Large intestine (tissue), 3 donors: ENCODE results near the gene KIF21B. TPM values are rescaled to one million over a fixed set of nuclear protein-coding genes. Genes with fewer than 3 reads are reported as not detected.
A peak's percentile ranks its signal among the peaks of the same experiment; 100 is the strongest.

Experiments used
- DNase-seq, 2 donors: peaks; one replicate each; pipeline versions ENCODE4 v3.0.0 to v3.0.0-alpha.2; 2013
- H3K27ac ChIP-seq: one replicate; pipeline ENCODE4 v1.5.1; 2013; ENCODE audit warnings: low read length
- H3K27me3 ChIP-seq: 2 replicates; pipeline ENCODE4 v1.6.1; 2013; ENCODE audit warnings: low read length; ENCODE audit not compliant: control insufficient read depth, insufficient read depth
- H3K36me3 ChIP-seq: 2 replicates; pipeline ENCODE4 v1.6.1; 2013; ENCODE audit warnings: low read length; ENCODE audit not compliant: control insufficient read depth, insufficient read depth
- H3K4me1 ChIP-seq: one replicate; pipeline ENCODE4 v1.6.1; 2013; ENCODE audit warnings: low read length; ENCODE audit not compliant: control insufficient read depth, insufficient read depth
- H3K4me3 ChIP-seq: one replicate; pipeline ENCODE4 v1.5.1; 2013; ENCODE audit warnings: low read length
- H3K9me3 ChIP-seq: one replicate; pipeline ENCODE4 v1.6.1; 2013; ENCODE audit warnings: mild to moderate bottlenecking, low read depth, low read length, moderate library complexity; ENCODE audit not compliant: control insufficient read depth
- WGBS: methylation state at CpG from one replicate; pipeline ENCODE4 v1.1.5; 2013; ENCODE audit warnings: low lambda C conversion rate; ENCODE audit not compliant: insufficient coverage; 5-methylcytosine and 5-hydroxymethylcytosine counted together
- polyA plus RNA-seq: library from polyadenylated mRNA; unstranded; fragments of 120-200 nt; gene quantifications from one replicate; pipeline ENCODE4 v1.2.1, GENCODE V29; 2013

Gene KIF21B
- polyA plus RNA-seq, 1 donor: 1.5 TPM

DNA sequence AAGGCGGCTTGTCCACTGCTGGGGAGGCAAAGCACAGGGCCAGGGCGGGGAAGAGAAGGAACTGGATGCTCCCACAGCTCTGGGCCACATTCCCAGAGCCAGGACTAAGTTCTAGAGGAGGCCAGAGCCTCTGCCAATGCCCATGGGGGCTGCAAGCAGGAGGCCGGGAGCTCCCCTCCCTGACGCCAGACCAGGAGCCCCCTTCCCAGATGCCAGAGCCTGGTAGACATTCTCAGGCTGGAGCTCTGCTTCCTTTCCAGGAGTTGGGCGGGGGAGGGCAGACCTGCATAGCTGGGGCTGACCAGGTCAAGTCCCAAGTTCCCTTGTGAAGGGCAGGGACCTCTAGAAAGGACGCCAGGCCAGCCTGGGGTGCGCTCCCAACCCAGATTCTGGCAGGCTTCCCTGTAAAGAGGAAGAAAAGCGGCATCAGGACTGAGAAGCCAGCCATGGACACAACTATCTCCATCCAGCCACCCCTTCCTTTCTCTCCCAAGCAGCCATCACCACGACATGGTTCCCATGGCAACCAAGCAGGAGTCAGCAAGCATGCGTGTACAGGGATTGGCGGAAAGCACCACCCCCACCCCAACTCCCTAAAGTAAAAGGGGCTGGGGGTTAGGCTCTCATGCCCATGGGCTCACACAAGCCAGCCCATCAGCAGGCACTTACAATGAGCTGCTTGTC is 13.4 kb downstream of the KIF21B start:
- no peak for DNase-seq
- Histone ChIP-seq H3K4me3 (no peak overlapping the region), H3K4me1 (no peaks in the 10 kb centered on the region), H3K36me3 (no peaks in the 10 kb centered on the region), H3K9me3 (no peaks in the 10 kb centered on the region), H3K27me3 (peaks cover 16% of the 10 kb centered on the region), H3K27ac (no peak overlapping the region)
- WGBS: no CpG with 5 or more reads among the region's 11 CpGs

DNA sequence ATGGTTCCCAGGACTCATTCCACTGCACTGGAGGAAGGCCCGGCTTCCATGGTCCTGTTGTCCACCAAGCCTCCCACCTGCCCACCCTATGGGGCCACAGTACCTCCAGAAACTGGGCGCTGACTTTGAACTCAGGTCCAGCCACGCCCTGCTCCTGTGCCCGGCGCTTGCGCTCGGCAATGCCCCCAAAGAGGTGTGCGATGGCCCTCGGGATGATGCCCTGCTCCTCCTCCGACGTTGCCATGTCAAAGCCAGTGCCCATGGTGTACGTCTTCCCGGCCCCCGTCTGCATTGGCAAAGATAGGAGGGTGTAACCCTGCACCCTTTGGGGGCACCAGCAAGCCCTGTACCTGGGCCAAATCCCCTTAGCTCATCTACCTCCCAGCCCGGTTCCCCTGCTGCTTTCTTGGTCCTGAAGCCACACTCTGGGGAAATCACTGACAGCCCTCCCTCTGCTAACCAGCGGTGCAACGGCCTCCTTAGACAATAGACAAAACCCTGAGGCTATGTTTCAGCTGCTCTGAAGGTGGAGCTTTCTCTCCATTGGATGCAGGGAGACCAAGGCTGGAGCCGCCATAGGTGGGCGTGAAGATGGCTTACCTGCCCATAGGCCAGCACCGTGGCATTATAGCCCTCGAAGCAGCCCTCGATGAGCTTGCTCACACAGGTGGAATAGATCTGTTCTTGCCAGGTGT is 14.7 kb downstream of the KIF21B start:
- no peak overlapping the region for H3K4me3 ChIP-seq
- no peaks in the 10 kb centered on the region for H3K36me3 ChIP-seq
- peaks cover 6% of the 10 kb centered on the region for H3K27me3 ChIP-seq
- no CpG with 5 or more reads among the region's 22 CpGs for WGBS
- no peaks in the 10 kb centered on the region for H3K9me3 ChIP-seq
- no peak overlapping the region for H3K27ac ChIP-seq
- DNase-seq: no peak
- no peaks in the 10 kb centered on the region for H3K4me1 ChIP-seq

DNA sequence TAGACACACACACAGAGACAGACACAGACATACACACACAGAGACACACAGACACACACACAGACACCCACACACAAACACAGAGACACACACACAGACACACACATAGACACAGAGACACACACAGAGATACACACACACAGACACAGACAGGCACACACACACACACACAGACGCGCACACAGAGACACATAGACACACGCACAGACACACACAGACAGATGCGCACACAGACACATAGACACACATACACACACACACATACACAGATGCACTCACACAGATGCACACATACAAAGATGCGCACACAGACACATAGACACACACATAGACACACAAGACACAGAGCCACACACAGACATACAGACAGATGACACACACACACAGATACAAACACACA is 16.0 kb downstream of the KIF21B start:
- Histone ChIP-seq H3K4me1 (no peaks in the 10 kb centered on the region), H3K9me3 (no peaks in the 10 kb centered on the region), H3K27me3 (no peaks in the 10 kb centered on the region), H3K4me3 (no peak overlapping the region), H3K36me3 (no peaks in the 10 kb centered on the region), H3K27ac (no peak overlapping the region)
- no peak for DNase-seq
- WGBS: no CpG with 5 or more reads among the region's 5 CpGs

DNA sequence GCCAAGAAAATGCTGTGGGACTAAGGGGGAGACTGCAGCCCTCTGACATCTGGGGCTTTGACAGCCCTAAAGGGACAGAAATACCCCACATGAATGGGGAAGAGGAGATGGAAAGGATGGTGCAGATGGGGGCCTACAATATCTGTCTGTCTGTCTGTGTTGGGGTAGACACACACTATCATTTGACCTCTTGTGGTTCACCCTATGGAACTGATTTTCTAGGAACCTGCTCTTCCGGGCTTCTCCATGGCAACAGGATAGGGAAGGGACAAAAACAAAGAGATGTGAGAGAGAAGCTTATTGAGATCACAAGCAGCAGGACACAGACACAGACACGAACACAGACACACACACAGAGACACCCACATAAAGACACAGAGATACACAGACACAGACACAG is 17.1 kb downstream of the KIF21B start:
- Histone ChIP-seq H3K27ac (no peak overlapping the region), H3K4me1 (no peaks in the 10 kb centered on the region), H3K9me3 (no peaks in the 10 kb centered on the region), H3K4me3 (no peak overlapping the region), H3K27me3 (no peaks in the 10 kb centered on the region), H3K36me3 (no peaks in the 10 kb centered on the region)
- peak in 1 of 2 donors; percentile 34 for DNase-seq
- no CpG with 5 or more reads among the region's 2 CpGs for WGBS

DNA sequence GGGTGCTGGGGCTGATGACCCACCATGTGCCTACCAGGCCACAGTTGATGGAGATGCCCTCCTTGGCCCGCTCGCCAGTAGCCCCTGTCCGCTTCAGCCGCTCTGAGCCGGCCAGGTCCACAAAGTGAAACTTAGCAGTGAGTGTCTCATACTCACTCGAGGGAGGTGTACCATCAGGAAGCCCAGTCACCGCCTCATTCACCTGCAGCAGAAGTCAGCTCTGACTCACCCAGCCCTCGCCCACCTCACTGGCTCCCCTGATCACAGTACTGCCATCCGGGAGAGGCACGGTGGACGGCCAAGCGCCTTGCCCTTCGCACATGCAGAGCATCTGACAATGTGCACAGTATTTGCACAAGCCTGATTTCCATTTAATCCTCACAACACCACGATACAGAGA is 18.8 kb downstream of the KIF21B start:
- DNase-seq: no peak
- no peaks in the 10 kb centered on the region for H3K36me3 ChIP-seq
- H3K4me3 ChIP-seq: no peak overlapping the region
- H3K9me3 ChIP-seq: peaks cover 3% of the 10 kb centered on the region
- H3K4me1 ChIP-seq: no peaks in the 10 kb centered on the region
- no peaks in the 10 kb centered on the region for H3K27me3 ChIP-seq
- no peak overlapping the region for H3K27ac ChIP-seq
- WGBS: no CpG with 5 or more reads among the region's 14 CpGs

DNA sequence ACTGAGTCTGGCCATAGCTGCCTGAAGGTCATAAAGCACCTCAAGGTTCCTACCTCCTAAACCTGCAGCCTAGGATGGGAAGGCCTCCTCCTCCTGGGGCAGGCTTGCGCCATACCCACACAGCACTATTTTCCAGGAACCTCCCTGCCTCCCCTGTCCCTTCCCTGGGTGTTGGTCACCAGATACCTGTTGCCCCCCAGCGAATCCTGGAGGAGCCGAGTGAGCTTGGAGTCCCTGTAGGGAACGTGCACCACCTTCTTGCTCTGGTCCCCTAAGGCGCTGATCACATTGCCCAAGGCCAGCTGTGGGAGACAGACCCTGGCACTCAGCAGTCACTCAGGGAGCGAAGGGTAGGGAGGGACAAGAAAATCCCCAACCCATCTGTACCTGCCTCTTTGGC is 19.4 kb downstream of the KIF21B start:
- no peaks in the 10 kb centered on the region for H3K36me3 ChIP-seq
- DNase-seq: no peak
- no peak overlapping the region for H3K4me3 ChIP-seq
- no CpG with 5 or more reads among the region's 6 CpGs for WGBS
- peaks cover 3% of the 10 kb centered on the region for H3K9me3 ChIP-seq
- H3K27ac ChIP-seq: no peak overlapping the region
- H3K4me1 ChIP-seq: no peaks in the 10 kb centered on the region
- no peaks in the 10 kb centered on the region for H3K27me3 ChIP-seq

DNA sequence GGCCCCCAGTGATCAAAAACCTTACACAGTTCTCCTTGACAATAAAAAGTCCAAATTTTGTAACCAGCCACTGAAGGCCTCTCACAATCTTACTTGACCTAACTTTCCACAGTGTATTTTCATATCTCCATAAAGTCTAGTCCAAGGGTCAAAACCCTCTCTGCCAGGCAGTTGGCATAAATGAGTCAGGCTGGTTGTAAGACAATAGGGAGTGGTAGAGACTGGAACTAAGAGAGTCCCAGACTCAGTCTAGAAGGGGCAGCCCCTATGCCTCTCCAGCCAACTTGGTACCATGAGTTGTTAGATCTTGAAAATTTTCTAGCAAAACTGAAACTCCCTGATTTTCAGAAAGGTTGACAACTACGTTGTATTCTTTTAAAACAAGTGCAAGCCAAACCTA is 21.0 kb downstream of the KIF21B start:
- no peaks in the 10 kb centered on the region for H3K27me3 ChIP-seq
- no peak overlapping the region for H3K4me3 ChIP-seq
- WGBS: no CpG with 5 or more reads among the region's 1 CpG
- DNase-seq: no peak
- no peak overlapping the region for H3K27ac ChIP-seq
- H3K9me3 ChIP-seq: peaks cover 3% of the 10 kb centered on the region
- no peaks in the 10 kb centered on the region for H3K4me1 ChIP-seq
- H3K36me3 ChIP-seq: no peaks in the 10 kb centered on the region

DNA sequence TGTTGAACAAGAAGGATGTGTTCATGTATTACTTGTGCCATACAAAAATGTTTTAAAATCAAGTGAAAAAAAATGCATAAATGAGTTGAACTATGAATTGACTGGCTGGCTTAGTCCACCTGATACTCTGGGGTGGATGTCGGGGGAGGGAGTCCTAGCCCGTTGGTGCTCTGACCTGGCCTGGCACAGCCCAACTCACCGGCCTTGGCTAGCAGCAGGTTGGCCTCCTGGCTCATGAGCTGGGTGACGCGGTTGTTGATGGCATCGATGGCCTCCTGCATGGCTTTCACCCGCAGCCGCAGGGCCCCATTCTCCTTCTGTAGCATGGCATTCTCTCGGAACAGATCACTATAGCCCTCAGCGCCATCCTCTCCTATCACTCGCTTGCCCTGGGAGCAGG is 21.6 kb downstream of the KIF21B start:
- no peak for DNase-seq

DNA sequence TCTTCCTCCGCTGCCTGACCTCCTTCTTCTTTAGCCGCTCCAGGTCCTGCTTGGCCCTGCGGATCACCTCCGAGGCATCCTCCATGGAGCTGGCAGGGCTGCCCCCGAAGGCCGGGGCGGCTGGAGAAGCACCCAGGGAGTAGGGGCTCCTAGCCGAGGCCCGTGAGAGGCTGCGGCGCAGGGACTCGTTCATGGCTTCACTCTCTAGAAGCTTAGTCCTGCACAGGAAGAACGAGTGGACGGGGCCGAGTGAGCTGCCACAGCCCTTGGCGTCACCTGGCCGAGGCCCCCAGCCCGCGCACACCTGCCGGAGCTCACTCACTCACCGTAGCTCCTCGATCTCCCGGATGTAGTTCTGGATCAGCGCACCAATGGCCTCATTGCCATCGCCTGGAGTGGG is 23.1 kb downstream of the KIF21B start:
- no peak overlapping the region for H3K27ac ChIP-seq
- no CpG with 5 or more reads among the region's 25 CpGs for WGBS
- no peak overlapping the region for H3K4me3 ChIP-seq
- H3K4me1 ChIP-seq: no peaks in the 10 kb centered on the region
- no peaks in the 10 kb centered on the region for H3K27me3 ChIP-seq
- DNase-seq: no peak
- peaks cover 3% of the 10 kb centered on the region for H3K9me3 ChIP-seq
- H3K36me3 ChIP-seq: no peaks in the 10 kb centered on the region

More for the DNA sequence above, 21.6 kb downstream of the KIF21B start:
- no peak overlapping the region for H3K4me3 ChIP-seq
- H3K4me1 ChIP-seq: no peaks in the 10 kb centered on the region
- no peaks in the 10 kb centered on the region for H3K27me3 ChIP-seq
- no CpG with 5 or more reads among the region's 11 CpGs for WGBS
- H3K9me3 ChIP-seq: peaks cover 3% of the 10 kb centered on the region
- no peaks in the 10 kb centered on the region for H3K36me3 ChIP-seq
- no peak overlapping the region for H3K27ac ChIP-seq

DNA sequence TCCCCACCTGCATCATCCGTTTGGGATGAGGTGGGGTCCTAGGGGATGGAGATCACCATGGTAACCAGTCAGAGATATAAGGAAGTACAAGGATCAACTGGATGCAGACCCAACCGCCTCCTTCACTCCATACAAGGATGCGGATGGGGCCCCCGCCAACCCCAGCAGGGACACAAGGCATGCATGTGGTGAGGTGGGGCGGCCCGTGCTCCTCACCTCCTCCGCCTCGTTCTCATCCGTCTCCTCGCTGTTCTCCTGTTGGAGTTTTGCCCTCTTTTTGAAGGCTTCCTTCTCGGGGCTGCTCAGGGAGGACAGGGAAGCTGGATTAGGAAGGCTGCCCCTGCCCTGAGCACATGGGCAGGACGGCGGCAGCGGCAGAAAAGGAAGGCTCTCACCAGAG is 23.8 kb downstream of the KIF21B start:
- no peak for DNase-seq
- Histone ChIP-seq H3K4me3 (no peak overlapping the region), H3K36me3 (no peaks in the 10 kb centered on the region), H3K9me3 (peaks cover 3% of the 10 kb centered on the region), H3K4me1 (no peaks in the 10 kb centered on the region), H3K27ac (no peak overlapping the region), H3K27me3 (no peaks in the 10 kb centered on the region)
- no CpG with 5 or more reads among the region's 14 CpGs for WGBS

DNA sequence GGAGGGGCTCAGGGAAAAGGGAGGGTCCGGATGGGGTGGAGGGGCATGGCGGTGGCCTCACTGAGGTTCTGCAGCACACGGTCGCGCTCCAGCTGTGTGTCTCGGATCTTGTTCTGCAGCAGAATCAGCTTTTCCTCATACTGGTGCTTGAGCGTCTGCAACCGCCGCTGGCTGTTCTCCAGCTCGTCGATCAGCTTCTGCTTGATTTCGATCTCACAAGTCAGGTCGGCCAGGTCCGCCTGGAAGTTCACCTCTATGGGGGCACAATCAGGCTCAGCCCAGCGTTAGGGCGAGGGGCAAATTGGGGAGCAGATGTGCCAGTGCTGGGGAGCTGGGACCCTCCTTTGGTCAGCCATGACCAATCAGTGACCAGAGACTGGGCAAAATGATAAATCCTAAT is 25.2 kb downstream of the KIF21B start:
- H3K4me1 ChIP-seq: no peaks in the 10 kb centered on the region
- no CpG with 5 or more reads among the region's 16 CpGs for WGBS

More for the DNA sequence above, 25.2 kb downstream of the KIF21B start:
- H3K27me3 ChIP-seq: no peaks in the 10 kb centered on the region
- H3K36me3 ChIP-seq: no peaks in the 10 kb centered on the region
- DNase-seq: no peak
- no peak overlapping the region for H3K4me3 ChIP-seq
- peaks cover 3% of the 10 kb centered on the region for H3K9me3 ChIP-seq
- no peak overlapping the region for H3K27ac ChIP-seq
